ENCODE data around the gene UGT1A6. TPM values are rescaled to one million over a fixed set of nuclear protein-coding genes. Genes with fewer than 3 reads are reported as not detected.

Gene UGT1A6
- total and polyA plus RNA-seq, 2 experiments from 2014 or later = not detected

DNA sequence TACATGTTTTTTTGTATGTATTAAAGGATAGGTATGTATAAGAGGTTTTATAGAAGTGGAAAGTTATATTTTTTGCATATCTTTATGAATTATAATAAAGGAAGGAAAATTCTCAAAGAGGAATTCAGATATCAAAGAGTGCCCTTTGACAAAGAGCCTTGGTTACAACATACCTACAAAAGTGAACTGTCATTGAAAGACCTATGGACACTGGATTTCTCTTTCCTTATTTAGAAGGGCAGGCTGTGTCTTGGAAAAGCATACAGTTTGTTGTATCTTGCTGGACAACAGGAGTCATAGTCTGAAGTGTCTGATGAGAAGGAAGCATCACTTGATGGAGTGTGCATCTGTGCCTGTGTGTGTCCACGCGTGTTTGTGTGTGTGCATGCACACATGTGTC lies 41.3 kb upstream of the UGT1A6 start (continued):
- TF ChIP-seq, protein P1, sequence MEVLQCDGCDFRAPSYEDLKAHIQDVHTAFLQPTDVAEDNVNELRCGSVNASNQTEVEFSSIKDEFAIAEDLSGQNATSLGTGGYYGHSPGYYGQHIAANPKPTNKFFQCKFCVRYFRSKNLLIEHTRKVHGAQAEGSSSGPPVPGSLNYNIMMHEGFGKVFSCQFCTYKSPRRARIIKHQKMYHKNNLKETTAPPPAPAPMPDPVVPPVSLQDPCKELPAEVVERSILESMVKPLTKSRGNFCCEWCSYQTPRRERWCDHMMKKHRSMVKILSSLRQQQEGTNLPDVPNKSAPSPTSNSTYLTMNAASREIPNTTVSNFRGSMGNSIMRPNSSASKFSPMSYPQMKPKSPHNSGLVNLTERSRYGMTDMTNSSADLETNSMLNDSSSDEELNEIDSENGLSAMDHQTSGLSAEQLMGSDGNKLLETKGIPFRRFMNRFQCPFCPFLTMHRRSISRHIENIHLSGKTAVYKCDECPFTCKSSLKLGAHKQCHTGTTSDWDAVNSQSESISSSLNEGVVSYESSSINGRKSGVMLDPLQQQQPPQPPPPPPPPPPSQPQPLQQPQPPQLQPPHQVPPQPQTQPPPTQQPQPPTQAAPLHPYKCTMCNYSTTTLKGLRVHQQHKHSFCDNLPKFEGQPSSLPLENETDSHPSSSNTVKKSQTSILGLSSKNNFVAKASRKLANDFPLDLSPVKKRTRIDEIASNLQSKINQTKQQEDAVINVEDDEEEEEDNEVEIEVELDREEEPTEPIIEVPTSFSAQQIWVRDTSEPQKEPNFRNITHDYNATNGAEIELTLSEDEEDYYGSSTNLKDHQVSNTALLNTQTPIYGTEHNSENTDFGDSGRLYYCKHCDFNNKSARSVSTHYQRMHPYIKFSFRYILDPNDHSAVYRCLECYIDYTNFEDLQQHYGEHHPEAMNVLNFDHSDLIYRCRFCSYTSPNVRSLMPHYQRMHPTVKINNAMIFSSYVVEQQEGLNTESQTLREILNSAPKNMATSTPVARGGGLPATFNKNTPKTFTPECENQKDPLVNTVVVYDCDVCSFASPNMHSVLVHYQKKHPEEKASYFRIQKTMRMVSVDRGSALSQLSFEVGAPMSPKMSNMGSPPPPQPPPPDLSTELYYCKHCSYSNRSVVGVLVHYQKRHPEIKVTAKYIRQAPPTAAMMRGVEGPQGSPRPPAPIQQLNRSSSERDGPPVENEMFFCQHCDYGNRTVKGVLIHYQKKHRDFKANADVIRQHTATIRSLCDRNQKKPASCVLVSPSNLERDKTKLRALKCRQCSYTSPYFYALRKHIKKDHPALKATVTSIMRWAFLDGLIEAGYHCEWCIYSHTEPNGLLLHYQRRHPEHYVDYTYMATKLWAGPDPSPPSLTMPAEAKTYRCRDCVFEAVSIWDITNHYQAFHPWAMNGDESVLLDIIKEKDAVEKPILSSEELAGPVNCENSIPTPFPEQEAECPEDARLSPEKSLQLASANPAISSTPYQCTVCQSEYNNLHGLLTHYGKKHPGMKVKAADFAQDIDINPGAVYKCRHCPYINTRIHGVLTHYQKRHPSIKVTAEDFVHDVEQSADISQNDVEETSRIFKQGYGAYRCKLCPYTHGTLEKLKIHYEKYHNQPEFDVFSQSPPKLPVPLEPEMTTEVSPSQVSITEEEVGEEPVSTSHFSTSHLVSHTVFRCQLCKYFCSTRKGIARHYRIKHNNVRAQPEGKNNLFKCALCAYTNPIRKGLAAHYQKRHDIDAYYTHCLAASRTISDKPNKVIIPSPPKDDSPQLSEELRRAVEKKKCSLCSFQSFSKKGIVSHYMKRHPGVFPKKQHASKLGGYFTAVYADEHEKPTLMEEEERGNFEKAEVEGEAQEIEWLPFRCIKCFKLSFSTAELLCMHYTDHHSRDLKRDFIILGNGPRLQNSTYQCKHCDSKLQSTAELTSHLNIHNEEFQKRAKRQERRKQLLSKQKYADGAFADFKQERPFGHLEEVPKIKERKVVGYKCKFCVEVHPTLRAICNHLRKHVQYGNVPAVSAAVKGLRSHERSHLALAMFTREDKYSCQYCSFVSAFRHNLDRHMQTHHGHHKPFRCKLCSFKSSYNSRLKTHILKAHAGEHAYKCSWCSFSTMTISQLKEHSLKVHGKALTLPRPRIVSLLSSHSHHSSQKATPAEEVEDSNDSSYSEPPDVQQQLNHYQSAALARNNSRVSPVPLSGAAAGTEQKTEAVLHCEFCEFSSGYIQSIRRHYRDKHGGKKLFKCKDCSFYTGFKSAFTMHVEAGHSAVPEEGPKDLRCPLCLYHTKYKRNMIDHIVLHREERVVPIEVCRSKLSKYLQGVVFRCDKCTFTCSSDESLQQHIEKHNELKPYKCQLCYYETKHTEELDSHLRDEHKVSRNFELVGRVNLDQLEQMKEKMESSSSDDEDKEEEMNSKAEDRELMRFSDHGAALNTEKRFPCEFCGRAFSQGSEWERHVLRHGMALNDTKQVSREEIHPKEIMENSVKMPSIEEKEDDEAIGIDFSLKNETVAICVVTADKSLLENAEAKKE (CRISPR knock-in tag; IDR thresholded peaks at IDR 0.05) = no peak
- TF ChIP-seq NANOG (IDR thresholded peaks at IDR 0.05; ENCODE audit: borderline replicate concordance) = no peak
- TF ChIP-seq, protein P2, sequence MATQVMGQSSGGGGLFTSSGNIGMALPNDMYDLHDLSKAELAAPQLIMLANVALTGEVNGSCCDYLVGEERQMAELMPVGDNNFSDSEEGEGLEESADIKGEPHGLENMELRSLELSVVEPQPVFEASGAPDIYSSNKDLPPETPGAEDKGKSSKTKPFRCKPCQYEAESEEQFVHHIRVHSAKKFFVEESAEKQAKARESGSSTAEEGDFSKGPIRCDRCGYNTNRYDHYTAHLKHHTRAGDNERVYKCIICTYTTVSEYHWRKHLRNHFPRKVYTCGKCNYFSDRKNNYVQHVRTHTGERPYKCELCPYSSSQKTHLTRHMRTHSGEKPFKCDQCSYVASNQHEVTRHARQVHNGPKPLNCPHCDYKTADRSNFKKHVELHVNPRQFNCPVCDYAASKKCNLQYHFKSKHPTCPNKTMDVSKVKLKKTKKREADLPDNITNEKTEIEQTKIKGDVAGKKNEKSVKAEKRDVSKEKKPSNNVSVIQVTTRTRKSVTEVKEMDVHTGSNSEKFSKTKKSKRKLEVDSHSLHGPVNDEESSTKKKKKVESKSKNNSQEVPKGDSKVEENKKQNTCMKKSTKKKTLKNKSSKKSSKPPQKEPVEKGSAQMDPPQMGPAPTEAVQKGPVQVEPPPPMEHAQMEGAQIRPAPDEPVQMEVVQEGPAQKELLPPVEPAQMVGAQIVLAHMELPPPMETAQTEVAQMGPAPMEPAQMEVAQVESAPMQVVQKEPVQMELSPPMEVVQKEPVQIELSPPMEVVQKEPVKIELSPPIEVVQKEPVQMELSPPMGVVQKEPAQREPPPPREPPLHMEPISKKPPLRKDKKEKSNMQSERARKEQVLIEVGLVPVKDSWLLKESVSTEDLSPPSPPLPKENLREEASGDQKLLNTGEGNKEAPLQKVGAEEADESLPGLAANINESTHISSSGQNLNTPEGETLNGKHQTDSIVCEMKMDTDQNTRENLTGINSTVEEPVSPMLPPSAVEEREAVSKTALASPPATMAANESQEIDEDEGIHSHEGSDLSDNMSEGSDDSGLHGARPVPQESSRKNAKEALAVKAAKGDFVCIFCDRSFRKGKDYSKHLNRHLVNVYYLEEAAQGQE (IDR thresholded peaks at IDR 0.05; ENCODE audit: unreplicated experiment) = no peak
- TF ChIP-seq JUNB (IDR thresholded peaks at IDR 0.05; ENCODE audit: unreplicated experiment) = no peak
- no peak for TF ChIP-seq POLR2AphosphoS5 (IDR thresholded peaks at IDR 0.05; ENCODE audit: low read depth)

DNA sequence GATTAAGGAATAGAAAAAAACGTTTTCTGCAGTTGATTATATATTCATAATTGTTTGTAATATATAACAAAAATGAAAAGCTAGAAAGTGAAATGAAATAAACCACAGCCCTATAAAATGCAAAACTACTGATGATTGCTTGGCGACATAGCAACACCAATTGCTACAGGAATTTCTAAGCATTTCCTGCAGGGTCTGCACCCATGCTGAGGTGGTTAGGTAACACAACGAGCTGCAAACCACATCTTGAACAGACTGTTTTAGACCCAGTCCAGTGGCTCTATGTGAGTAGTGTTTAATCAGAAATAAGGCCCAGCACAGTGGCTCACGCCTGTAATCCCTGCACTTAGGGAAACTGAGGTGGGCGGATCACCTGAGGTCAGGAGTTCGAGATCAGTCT lies 38.2 kb upstream of the UGT1A6 start:
- no peak overlapping the region for H3K4me3 Mint-ChIP-seq
- H3K27me3 ChIP-seq (ENCODE audit: insufficient read depth) = no peaks in the 10 kb centered on the region
- no peak overlapping the region for H3K27ac Mint-ChIP-seq
- no peaks in the 10 kb centered on the region for H3K4me1 Mint-ChIP-seq
- DNase-seq (ENCODE audit: low spot score) = peak; percentile 2
- H3K36me3 Mint-ChIP-seq (ENCODE audit: low read depth) = no peaks in the 10 kb centered on the region
- H3K9me3 Mint-ChIP-seq = no peaks in the 10 kb centered on the region
- H3K4me3 ChIP-seq = no peak overlapping the region
- H3K27me3 Mint-ChIP-seq (ENCODE audit: insufficient read depth, low read depth, poor library complexity) = no peaks in the 10 kb centered on the region
- ATAC-seq = no peak
- no peak overlapping the region for H3K4me2 ChIP-seq
- H3K4me1 ChIP-seq (ENCODE audit: insufficient read depth) = no peaks in the 10 kb centered on the region
- H3K9me2 ChIP-seq (ENCODE audit: insufficient read depth) = no peaks in the 10 kb centered on the region
- no peaks in the 10 kb centered on the region for H3K36me3 ChIP-seq (ENCODE audit: insufficient read depth)
- no peak overlapping the region for H3K27ac ChIP-seq (ENCODE audit: low read depth)
- no peaks in the 10 kb centered on the region for H3K79me2 ChIP-seq (replicated peaks; ENCODE audit: insufficient read depth)
- H3F3A ChIP-seq (replicated peaks; ENCODE audit: low read depth) = no peaks in the 10 kb centered on the region
- no peaks in the 10 kb centered on the region for H4K20me1 ChIP-seq (replicated peaks; ENCODE audit: insufficient read depth)
- H2AFZ ChIP-seq = no peak overlapping the region
- TF ChIP-seq EZH2phosphoT487 (IDR thresholded peaks at IDR 0.05; ENCODE audit: unreplicated experiment) = no peak
- no peak for TF ChIP-seq ZNF114 (CRISPR knock-in tag; IDR thresholded peaks at IDR 0.05)
- TF ChIP-seq CREB1 (CRISPR knock-in tag; IDR thresholded peaks at IDR 0.05; ENCODE audit: low read depth) = no peak
- TF ChIP-seq POLR2AphosphoS5 (IDR thresholded peaks at IDR 0.05; ENCODE audit: low read depth) = no peak
- TF ChIP-seq, protein P3, sequence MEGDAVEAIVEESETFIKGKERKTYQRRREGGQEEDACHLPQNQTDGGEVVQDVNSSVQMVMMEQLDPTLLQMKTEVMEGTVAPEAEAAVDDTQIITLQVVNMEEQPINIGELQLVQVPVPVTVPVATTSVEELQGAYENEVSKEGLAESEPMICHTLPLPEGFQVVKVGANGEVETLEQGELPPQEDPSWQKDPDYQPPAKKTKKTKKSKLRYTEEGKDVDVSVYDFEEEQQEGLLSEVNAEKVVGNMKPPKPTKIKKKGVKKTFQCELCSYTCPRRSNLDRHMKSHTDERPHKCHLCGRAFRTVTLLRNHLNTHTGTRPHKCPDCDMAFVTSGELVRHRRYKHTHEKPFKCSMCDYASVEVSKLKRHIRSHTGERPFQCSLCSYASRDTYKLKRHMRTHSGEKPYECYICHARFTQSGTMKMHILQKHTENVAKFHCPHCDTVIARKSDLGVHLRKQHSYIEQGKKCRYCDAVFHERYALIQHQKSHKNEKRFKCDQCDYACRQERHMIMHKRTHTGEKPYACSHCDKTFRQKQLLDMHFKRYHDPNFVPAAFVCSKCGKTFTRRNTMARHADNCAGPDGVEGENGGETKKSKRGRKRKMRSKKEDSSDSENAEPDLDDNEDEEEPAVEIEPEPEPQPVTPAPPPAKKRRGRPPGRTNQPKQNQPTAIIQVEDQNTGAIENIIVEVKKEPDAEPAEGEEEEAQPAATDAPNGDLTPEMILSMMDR (conservative IDR thresholded peaks at IDR 0.05; ENCODE audit: low read depth in 2 of 2) = no peak
- TF ChIP-seq, protein P2 (IDR thresholded peaks at IDR 0.05; ENCODE audit: unreplicated experiment) = no peak

All from GM23338 (cell line).